ENCODE results near the gene GCNT4.
A peak's percentile ranks its signal among the peaks of the same experiment; 100 is the strongest.
"Not testable (repeated sequence)": the region's sequence is repeated elsewhere in the genome, so short reads cannot be mapped to it uniquely, and the experiment has no call there.

Gene GCNT4, protein sequence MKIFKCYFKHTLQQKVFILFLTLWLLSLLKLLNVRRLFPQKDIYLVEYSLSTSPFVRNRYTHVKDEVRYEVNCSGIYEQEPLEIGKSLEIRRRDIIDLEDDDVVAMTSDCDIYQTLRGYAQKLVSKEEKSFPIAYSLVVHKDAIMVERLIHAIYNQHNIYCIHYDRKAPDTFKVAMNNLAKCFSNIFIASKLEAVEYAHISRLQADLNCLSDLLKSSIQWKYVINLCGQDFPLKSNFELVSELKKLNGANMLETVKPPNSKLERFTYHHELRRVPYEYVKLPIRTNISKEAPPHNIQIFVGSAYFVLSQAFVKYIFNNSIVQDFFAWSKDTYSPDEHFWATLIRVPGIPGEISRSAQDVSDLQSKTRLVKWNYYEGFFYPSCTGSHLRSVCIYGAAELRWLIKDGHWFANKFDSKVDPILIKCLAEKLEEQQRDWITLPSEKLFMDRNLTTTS

DNA sequence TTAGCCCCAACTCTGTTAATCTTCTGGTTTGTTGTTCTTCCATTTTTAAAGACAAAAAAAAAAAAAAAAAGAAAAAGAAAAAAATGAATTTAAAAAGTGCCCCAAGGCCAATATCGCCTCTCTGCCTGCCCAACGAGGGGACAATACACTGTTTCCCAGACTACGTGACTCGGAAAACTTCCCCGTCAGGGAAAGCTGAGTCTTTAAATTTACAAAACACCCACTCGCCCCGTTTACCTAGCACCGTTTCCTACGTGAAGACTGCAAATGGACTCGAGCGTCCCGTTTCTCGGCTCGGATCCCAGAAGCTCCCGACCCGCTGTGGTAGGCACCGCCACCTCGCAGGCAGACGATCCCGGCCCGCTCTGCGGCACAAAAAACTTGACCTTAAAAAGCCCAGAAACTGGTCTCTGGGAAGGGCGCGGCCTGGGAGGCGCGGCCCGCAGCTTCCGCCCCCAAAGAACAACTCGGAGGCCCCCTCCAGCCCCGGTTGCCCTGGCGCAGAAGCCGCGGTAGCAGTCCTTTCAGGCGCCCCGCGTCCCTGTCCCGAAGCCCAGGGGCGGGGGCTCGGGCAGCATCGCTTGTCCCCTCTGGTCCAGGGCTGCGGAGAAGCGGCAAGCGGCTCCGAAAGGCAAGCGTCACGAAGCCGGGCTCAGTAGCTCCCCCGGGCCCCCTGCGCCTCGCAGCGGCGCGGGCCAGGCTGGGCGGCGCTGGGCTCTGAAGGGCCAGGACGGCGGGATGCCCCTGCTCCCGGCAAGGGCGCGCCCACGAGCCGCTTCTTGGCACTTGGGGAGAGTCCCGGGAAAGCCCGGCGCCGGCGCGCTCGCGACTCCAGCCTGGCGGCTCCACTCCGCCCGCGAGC lies at the start of gene GCNT4:
GCNT4 (minus strand) TSS at position 367 of the 862 bp plus-strand sequence. CDS start 22,521 bp downstream, outside the sequence.
- peak; percentile 12 to 38 for DNase-seq

DNA sequence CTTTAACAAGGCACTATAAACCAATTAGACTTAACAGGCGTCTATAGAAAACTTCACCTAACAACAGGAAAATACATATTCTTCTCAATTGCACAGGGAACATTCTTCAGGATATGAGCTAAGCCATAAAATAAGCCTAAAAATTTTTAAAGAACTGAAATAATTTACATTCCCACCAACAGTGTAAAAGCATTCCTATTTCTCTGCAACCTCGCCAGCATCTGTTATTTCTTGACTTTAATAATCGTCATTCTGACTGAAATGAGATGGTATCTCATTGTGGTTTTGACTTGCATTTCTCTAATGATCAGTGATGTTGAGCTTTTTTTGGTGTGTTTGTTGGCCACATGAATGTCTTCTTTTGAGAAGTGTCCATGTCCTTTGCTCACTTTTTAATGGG lies 43.6 kb upstream of the GCNT4 start:
- DNase-seq: not testable (repeated sequence)

DNA sequence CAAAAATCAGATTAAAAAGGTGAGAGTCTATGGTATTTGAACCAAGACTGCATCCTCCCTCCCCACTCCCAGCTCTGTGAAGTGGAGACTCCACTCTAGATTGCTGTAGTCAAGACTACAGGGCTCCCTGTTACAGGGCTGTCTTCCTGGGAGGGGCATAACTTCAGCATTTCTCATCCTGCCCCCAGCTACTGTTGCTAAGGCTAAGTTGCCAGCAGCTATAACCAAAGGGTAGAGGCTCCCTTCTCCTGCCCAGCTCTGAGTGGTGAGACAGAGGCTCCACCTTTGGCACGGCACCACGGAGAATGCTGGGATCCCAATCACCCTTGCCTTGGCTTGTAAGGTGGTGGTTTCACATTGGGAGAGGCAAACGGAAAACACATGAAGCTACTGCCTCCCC lies 39.2 kb upstream of the GCNT4 start:
- no peak for DNase-seq

DNA sequence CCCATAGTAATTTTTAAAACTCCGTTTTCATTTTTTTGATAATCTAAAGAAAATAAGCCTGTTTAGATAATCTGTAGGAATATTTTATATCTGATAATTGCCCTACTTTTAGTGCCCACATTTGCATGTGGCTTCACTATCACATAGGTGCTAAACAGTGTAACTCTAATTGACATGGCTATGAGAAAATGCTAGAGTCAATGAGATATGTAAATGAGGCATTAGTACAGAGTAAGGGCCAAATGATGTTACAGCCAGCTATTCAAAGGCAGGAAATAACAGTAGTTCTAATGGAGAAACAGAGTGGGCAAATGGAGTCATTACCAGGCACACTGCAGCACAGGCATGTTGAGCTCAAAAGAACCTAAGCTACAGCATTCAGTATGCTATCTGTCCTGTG lies 37.3 kb upstream of the GCNT4 start:
- DNase-seq: no peak

DNA sequence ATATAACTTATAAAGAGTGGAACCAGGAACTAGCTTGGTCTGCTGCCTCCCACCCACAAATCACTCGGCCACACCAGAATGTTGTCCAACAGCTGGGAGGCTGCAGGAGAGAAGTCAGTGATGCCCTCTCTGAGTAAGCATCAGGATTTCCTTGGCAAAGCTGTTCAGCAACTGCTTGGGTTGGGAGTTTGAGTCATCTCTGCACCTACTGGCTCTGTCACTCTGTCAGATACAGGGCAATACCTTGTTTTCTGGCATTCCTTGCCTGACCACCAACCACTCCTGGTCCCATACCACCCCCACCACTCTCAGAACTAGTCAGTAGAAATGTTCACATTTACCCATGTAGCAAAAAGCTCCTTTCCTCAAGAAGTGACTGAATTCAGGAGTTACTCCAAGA lies 36.8 kb upstream of the GCNT4 start:
- DNase-seq: no peak

DNA sequence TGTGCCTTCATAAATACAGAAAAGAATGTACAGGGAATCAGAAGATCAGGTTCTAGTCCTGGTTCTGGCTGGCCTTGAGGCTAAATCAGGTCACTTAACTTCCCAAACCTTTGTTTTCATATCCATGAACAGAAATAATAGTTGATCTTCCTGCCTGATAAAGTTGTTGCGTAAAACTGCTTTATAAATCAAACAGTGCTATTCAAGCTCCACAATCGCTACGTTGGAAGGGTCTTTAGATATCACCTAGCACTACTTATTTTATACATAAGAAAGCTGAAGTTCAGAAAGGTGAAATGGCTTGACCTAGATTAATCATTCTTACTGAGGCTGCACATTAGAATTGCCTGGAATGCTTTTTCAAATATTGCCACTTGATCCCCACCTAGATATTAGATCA lies 36.3 kb upstream of the GCNT4 start:
- DNase-seq: no peak

DNA sequence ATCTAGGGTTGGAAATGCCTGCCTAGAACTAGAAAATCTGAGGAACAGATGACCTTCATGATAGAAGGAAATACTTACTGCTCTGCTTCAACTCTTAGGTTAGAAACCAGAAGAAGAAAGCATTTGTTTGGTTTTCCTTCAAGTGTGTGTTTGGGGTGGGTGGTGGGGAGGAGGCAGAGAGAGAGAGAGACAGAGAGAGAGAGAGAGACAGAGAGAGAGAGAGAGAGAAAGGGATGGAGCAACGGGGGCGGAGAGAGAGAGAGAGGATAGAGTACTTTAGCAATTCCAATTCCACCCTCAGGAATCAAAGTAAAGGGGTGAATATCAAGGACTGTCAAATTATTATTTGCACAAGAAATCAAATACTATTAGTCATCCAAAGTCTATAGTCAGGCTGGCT lies 29.2 kb upstream of the GCNT4 start:
- no peak for DNase-seq

DNA sequence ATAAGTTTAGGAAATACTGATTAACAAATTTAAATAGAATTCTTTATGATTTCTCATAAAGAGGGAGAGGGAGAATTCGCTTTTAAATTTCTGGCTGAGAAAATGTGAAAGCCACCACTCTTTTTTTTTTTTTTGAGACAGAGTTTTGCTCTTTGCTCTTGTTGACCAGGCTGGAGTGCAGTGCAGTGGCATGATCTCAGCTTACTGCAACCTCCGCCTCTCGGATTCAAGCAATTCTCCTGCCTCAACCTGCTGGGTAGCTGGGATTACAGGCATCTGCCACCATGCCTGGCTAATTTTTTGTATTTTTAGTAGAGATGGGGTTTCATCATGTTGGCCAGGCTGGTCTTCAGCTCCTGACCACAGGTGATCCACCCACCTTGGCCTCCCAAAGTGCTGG lies 27.0 kb upstream of the GCNT4 start:
- not testable (repeated sequence) for DNase-seq

DNA sequence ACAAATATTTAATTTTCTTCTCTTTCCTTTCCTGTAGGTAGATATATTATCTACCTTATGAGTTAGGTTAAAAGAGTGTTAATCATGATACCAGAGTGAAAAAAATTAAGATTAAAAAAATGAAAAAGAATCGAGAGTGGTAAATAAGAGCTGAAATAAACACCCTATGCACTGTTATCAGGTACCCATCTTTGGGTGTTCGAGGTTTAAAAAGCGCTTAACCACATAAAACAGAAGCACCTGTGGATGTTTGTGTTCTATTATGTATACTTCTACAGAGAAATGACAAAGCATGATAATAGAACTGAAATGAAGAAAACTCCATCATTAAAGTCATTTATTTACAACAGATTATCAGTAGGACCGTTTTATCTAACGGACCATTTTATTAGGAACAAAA lies 25.7 kb upstream of the GCNT4 start:
- no peak for DNase-seq

DNA sequence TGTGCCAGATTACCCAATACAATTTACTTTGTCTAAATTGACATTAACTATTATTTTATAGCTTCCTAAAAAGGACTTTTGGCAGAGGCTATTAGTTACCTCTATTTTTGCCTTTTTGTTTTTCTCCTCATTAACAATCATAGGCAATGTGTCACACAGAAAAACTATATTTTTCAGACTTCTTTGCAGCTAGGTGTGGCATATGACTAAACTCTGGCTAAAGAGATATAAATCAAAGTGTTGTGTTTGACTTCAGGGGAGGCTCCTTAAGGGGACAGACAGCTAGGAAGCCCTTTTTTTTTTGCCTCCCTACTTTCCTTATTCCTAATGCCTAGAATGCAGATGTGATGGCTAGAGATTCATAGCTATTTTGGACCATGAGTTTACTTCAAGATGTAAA lies 19.7 kb upstream of the GCNT4 start:
- no peak for DNase-seq

DNA sequence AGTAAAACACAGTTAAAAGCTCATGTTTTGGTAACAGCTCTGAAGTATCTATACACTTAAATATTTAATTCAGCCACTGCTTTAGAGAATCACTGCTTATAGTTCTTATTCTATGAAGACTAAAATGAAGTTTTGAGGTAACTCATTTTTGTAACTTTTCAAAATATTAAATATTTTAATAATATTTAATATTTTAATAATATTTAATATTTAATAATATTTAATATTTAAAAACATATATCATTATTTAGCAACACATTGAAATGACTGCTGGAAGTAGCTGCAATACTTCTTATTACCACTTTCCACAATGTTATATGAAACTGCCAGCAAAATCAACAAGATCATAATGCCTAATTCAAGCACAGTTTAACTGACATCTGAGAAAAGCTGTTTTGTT lies 18.7 kb upstream of the GCNT4 start:
- no peak for DNase-seq

DNA sequence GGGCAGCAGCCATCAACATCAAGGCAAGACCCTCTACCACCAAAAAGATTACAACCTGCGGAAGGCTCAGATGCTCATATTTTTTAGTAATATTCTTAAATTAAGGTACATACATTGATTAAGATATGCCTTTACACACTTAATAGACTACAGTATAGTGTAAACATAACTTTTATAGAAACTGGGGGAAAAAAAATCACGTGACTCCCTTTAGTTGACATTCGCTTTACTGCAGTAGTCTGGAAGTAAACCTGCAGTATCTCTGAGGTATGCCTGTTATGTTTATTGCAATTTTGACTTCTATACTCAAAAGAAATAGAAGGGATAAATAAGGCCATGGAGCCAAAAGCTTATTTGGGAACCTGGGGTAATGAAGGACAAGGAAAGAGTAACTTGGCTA lies 15.1 kb upstream of the GCNT4 start:
- DNase-seq: no peak

DNA sequence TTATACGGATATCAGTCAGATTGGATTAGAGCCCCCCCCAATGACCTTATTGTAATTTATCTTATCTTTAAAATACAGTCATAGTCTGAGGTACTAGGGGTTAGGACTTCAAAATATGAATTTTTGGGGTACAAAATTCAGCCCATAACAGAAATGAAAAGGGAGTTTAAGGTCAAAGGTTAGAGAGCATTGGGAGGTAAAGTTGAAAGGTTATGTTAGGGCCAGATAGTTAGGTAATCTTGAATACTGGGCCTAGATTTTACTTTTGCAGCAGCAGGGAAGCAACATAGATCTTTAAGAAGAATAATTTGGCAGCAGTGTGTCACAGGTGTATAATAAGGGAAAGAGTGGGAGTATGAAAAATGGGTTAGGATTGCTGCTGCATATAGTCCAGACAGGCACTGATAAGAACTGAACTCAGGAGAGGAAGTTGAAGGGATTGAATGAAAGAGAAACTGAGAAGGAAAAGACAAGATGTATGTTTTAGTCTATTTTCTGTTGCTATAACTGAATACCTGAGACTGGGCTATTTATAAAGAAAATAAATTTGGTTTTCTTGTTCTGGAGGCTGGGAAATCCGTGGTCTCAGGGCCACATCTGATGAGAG lies 10.7 kb upstream of the GCNT4 start:
- no peak for DNase-seq

DNA sequence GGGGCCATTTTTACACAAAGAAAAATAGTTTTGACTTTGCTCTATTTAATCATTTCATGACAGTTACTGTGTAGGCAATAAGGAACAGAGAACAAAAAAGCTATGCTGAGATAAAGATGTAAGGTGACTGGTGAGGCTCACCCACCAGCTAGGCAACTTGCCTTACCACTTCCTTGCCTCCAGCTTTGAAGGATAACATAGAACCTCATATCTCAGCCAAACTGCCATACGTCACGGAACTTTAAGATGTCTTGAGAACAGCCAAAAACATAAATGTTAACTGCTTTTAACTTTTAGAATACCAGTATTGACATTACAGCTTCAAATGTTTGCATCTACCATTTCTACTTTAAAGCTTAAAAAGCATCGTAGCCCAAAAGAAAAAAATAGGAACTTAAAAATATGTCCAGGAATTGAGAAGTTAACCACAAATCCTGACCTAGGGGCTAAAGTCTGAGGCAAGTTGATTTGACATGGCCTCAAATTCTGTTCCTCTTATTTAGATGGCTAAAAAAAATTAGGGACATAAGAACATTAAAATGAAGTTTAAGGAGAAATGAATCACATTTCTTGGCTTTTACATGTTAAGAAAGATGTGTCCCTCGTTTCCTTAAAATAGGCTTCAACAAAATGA lies 7.7 kb upstream of the GCNT4 start:
- DNase-seq: no peak

DNA sequence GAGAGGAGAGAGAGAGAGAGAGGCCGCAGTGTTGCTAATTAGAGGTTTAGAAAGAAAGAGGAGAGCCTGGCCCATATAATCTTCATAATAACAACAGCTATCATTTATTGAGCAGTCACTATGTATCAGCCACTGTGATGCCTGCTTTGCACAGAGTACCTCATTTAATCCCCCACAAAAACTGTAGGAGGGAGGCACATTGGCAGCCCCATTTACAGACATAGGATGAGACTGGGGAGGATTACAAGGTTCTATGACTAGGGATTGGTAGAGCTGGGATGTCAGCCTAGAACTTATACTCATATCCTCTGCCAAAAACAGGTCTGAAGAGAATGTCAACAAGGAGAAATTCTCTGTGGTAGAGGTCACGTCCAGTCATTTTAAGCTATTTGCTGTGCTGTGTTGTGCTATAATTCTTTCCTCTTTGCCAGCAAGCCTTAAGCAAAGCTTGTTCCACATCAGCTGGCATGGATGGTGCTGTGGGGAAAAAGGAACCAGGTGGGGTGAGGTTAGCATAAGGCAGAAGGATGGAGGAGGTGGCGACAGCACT lies 6.7 kb upstream of the GCNT4 start:
- no peak for DNase-seq

DNA sequence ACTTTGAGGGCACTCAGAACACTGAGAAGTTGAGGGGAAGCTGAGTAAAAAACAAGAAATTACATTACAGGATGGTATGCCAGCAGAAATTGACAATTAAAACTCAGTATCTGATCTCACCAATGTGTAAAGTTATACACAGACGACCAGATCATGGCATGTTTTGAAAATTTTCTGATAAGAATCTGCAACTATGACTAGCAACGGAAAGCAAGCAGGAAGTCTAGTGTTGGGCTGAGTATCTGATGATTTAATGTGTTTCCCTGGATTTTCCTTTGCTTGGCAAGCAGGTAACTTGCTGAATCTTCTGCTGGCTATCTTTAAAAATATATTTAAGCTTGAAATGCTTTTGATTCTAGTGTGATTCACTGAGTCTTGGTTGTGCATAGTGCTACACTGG lies 5.2 kb upstream of the GCNT4 start:
- DNase-seq: no peak

DNA sequence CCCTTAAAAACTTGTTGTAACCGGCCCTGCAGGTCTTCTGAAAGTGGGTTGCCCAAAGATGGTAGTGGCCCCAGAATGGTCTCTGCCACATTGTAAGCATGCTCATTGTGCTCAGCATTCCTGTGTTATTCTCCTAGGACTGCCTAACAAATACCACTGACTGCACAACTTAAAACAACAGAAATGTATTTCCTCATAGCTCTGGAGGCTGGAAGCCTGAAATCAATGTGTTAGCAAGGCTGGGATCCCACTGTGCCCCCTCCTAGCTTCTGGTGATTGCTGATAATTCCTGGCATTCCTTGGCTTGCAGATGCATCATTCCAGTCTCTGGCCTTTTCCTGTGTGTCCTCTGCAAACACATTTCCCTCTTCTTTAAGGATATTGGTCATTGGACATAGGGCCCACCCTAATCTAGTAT lies 3.4 kb upstream of the GCNT4 start:
- DNase-seq: peak in 1 of 2 experiments; percentile 39

DNA sequence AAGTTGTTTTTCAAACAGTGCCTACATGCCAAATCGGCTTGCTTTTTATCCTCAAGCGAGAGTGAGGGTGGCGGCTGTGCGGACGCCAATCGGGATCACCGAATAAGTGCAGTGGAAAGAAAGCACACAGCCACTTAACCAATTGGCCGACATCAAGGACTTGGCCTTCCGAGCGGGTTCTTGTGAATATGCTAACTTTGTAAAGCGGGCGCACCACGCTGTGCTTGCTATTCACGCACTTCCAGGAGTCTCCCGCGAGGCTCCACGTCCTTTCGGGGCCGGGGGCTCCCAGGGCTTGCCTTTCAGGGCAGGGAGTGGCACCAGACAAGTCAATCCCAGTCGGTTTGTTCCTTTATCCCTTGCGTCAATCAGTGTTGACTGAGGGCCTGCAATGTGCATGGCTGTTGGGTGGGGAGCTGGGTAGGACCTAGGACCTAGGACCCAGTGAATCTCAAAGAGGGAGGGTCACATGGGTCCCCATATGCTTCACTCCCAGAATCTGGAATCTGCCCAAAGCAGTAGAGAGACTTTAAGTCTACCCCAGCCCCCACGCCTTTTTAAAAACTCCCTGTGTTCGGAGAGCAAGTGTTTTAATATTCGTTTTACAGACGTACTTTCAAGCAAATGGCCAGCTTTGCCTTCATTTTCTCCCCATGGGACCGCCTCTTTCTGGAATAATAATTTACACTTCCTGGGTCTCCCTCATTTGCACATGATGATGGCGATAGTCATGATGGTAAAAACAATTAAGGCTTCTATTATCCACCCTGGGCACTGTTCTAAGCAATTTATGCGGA lies 2.0 kb upstream of the GCNT4 start:
- DNase-seq: no peak

DNA sequence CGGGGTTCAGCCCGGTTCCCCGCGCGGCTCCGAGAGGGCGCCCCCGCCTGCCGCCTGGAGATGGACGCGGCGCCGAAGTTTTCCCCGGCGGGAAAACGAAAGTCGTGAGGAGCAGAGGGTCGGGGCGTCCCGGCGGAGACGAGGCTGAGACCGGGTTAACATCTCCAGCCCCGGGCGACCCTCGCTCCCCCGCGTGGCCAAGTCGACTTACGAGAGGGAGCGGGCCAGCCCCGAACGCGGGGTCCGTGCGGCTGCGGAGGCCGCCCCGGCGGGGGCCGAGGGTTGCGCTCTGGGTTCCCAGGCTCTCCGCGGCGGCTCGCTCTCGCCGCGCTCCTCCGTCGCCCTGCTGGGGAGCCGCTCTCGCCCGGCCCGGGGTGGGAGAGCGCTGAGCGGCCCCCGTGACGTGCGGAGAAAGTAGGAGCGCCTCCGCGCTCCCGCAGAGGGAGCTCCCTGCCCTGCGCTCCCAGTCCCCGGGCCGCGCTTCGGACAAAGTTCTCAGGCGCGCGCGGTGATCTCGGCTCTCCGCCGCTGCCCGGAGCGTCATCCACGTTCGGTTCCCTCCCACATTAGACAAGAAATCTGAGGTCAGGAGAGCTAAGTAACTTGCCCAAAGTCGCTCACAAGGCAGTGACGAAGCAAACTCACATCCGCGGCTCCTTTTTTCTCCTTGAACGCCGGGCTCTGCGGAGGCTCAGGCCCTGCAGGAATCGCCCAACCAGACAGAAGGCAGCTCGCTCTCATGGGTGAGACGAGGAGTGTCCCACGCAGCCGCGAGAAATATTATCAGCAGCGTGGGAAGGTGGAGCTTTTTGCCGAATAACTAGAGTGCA lies 1.2 kb upstream of the GCNT4 start:
- peak; percentile 60 to 81 for DNase-seq

DNA sequence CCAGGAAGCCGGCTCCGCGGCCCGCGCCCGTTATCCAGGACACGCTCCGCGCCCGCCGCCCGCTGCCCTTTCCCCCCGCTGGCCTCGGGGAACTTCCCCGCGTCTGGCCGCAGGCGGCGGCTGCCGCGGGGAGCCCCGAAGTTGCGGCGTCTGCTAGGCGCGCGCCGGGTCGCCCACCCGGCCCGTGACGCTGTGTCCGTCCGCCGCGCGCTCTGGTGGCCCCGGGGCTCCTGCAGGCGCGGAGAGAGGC lies 621 bp upstream of the GCNT4 start:
- DNase-seq: no peak

DNA sequence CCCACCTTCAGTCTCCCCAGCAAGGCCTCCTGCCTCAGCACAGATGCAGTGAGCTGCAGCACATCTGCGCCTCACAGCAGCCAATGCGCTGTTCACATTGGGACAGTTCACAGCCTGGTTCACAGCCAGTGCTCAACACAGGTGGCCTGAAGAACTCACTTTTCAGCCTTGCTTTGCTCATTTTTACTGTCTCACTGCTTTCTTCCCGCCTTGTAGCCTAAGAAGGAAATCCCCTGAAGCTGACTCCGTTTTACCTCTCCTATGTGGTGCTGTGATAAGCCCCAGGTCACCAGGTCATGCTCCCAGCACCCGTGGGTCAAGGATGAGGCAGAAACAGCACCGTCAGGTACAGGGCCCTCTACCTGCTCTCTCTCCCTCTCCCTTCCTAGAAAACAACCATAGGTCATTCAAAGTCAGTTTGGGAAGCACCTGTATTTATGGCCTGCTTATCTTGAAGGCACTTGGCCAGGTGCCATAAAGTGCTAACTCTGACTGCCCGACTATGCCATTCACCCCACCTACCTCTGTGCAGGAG lies 1.1 kb downstream of the GCNT4 start:
- DNase-seq: no peak

Measured in SW 1271 (cell line).